Calu3 (cell line): ENCODE results near the gene OR4K2. TPM values are rescaled to one million over a fixed set of nuclear protein-coding genes. Genes with fewer than 3 reads are reported as not detected.
A peak's percentile ranks its signal among the peaks of the same experiment; 100 is the strongest.
"Not testable (repeated sequence)": the region's sequence is repeated elsewhere in the genome, so short reads cannot be mapped to it uniquely, and the experiment has no call there.

Experiments
- BruUV-seq: library from RNA; stranded (reverse); fragments of 400-500 nt; replicated peaks from 2 replicates; lab custom pipeline; 2021; lab: Mats Ljungman, UMichigan
- CTCF ChIA-PET: fragments of 300-600 bp; sonication (Branson Sonifier 250); formaldehyde crosslinking; loops from one replicate; lab custom pipeline; 2022; ENCODE audit warnings: antibody characterized with exemption; lab: Charles Lee
- DNase-seq: peaks from one replicate; pipeline ENCODE4 v3.0.0; 2022
- H3K27ac Mint-ChIP-seq: one replicate; pipeline ENCODE4 v1.8.0; 2022; ENCODE audit warnings: mixed read lengths; ENCODE audit not compliant: unreplicated experiment
- H3K27me3 Mint-ChIP-seq: one replicate; pipeline ENCODE4 v1.8.0; 2022; ENCODE audit warnings: mixed read lengths; ENCODE audit not compliant: unreplicated experiment
- H3K36me3 Mint-ChIP-seq: one replicate; pipeline ENCODE4 v1.8.0; 2022; ENCODE audit warnings: mild to moderate bottlenecking, moderate library complexity, mixed read lengths; ENCODE audit not compliant: insufficient read depth, unreplicated experiment
- H3K4me1 Mint-ChIP-seq: one replicate; pipeline ENCODE4 v1.8.0; 2022; ENCODE audit warnings: mild to moderate bottlenecking, low read depth, mixed read lengths; ENCODE audit not compliant: unreplicated experiment
- H3K4me3 Mint-ChIP-seq: one replicate; pipeline ENCODE4 v1.8.0; 2022; ENCODE audit warnings: mild to moderate bottlenecking, low read depth, moderate library complexity, mixed read lengths; ENCODE audit not compliant: unreplicated experiment
- H3K9me3 Mint-ChIP-seq: one replicate; pipeline ENCODE4 v1.8.0; 2022; ENCODE audit warnings: low read depth, mixed read lengths; ENCODE audit not compliant: unreplicated experiment
- intact Hi-C: fragments of 100-400 bp; cut with micrococcal nuclease; formaldehyde crosslinking; loops from one replicate; pipeline ENCODE4 v1.10.0; 2022; ENCODE audit not compliant: unreplicated experiment
- total RNA-seq: library from RNA; stranded (reverse); gene quantifications from 2 replicates; pipeline ENCODE4 v1.2.3, GENCODE V29; 2022
- TF ChIP-seq, protein P1 (sequence below): fragments of 200-600 bp; IDR thresholded peaks from one replicate; pipeline ENCODE4 v1.8.0; 2022; ENCODE audit warnings: antibody characterized with exemption; ENCODE audit not compliant: unreplicated experiment

OR4K2 gene
- total RNA-seq, 1 experiment from 2014 or later, result not detected

DNA sequence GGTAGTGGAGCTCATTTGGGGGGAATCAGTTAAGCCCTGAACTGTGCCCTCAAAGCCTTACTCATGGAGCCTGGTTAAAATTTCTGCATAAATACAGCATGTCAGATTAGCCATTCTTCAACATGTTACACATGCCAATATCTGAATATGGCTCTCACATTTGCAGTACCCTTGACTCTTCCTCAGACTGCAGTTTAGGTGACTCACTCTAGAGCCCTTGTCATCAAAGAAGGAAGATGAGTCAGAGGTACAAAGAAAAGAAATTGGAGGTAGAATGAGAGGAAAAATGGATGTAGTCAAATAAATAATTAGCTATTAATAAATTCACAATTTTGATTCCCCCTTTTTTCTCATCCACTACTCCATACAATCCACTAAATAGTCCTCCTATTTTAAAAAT, 23.6 kb upstream of the OR4K2 start:
- Mint-ChIP-seq H3K9me3 (peaks cover 9% of the 10 kb centered on the region), H3K4me1 (no peaks in the 10 kb centered on the region), H3K4me3 (no peak overlapping the region), H3K36me3 (no peaks in the 10 kb centered on the region), H3K27me3 (no peaks in the 10 kb centered on the region), H3K27ac (no peak overlapping the region)
- BruUV-seq, result no TSS peak
- intact Hi-C loops, result no loop called here
- TF ChIP-seq, protein P1, sequence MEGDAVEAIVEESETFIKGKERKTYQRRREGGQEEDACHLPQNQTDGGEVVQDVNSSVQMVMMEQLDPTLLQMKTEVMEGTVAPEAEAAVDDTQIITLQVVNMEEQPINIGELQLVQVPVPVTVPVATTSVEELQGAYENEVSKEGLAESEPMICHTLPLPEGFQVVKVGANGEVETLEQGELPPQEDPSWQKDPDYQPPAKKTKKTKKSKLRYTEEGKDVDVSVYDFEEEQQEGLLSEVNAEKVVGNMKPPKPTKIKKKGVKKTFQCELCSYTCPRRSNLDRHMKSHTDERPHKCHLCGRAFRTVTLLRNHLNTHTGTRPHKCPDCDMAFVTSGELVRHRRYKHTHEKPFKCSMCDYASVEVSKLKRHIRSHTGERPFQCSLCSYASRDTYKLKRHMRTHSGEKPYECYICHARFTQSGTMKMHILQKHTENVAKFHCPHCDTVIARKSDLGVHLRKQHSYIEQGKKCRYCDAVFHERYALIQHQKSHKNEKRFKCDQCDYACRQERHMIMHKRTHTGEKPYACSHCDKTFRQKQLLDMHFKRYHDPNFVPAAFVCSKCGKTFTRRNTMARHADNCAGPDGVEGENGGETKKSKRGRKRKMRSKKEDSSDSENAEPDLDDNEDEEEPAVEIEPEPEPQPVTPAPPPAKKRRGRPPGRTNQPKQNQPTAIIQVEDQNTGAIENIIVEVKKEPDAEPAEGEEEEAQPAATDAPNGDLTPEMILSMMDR, result no peak
- CTCF ChIA-PET, result no interaction called here
- DNase-seq, result no peak

DNA sequence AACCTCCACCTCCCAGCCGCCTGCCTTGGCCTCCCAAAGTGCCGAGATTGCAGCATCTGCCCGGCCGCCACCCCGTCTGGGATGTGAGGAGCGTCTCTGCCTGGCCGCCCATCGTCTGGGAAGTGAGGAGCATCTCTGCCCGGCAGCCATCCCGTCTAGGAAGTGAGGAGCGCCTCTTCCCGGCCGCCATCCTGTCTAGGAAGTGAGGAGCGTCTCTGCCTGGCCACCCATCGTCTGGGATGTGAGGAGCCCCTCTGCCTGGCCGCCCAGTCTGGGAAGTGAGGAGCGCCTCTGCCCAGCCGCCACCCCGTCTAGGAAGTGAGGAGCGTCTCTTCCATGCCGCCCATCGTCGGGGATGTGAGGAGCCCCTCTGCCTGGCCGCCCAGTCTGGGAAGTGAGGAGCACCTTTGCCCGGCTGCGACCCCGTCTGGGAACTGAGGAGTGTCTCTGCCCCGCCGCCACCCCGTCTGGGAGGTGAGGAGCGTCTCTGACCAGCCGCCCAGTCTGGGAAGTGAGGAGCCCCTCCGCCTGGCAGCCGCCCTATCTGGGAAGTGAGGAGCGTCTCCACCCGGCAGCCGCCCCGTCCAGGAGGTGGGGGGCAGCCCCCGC, 8.8 kb upstream of the OR4K2 start:
- not testable (repeated sequence) for H3K27ac Mint-ChIP-seq, H3K4me1 Mint-ChIP-seq

DNA sequence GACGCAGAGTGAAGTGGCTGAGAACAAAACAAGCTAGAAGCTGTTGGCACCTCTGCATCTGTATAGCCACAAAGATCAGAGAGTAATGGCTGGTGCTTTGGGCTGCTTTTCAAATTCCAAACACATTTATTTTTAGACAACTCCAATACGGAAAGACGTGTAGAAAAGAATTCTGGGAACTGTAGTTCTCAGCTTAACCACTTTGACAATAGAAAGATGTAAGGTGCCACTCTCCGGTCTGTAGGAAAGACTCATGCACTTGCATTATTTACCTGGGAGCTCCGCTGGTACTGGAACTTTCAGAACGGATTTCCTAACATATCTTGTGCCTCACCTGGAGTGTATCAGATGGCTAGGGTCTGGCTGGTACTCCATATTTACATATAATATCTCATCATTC, 1.8 kb upstream of the OR4K2 start:
- intact Hi-C loops, result no loop called here
- TF ChIP-seq, protein P1, result no peak
- H3K27ac Mint-ChIP-seq, result no peak overlapping the region
- no peak for DNase-seq
- H3K9me3 Mint-ChIP-seq, result no peaks in the 10 kb centered on the region
- H3K4me1 Mint-ChIP-seq, result no peaks in the 10 kb centered on the region
- CTCF ChIA-PET, result no interaction called here
- no TSS peak for BruUV-seq
- H3K36me3 Mint-ChIP-seq, result no peaks in the 10 kb centered on the region
- no peak overlapping the region for H3K4me3 Mint-ChIP-seq
- no peaks in the 10 kb centered on the region for H3K27me3 Mint-ChIP-seq

More for the DNA sequence above, 8.8 kb upstream of the OR4K2 start:
- H3K36me3 Mint-ChIP-seq, BruUV-seq, H3K9me3 Mint-ChIP-seq, CTCF ChIA-PET, intact Hi-C loops, H3K4me3 Mint-ChIP-seq, DNase-seq, H3K27me3 Mint-ChIP-seq: not testable (repeated sequence)

DNA sequence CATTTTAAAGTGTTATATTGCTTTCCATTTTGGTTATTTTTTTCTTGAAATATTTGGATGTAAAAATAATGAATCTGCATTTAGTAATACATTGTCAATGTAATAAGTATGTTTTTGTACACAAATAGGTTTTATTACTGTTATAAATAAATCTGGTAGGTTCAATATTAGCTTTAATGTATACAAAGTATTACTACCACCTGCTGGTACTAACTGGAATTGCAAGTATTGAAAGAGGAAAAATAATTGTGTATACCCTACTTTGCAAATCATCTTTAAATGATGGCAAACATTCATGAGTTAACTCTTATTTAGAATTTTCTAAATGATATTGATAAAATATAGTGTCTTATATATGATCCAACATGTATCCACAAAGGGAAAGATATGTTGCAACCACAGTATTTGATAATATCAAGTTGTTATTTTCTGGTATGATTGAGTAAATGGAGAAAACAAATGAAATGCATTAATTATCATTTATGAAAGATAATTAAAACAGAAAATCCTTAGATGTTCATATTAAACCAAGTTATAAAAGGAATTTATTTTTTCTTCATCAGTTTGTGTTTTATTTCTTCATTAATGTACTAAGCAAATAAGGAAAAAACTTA, 3.2 kb downstream of the OR4K2 start:
- Mint-ChIP-seq H3K4me1 (no peaks in the 10 kb centered on the region), H3K36me3 (no peaks in the 10 kb centered on the region), H3K27ac (no peak overlapping the region), H3K9me3 (peaks cover 2% of the 10 kb centered on the region), H3K4me3 (no peak overlapping the region), H3K27me3 (no peaks in the 10 kb centered on the region)
- TF ChIP-seq, protein P1, result peak; percentile 32
- intact Hi-C loops, result loop anchor here (5.0 kb wide), 1 partner anchor 369 kb away; no protein-coding TSS in a partner anchor
- CTCF ChIA-PET, result no interaction called here
- DNase-seq, result no peak
- no TSS peak for BruUV-seq

DNA sequence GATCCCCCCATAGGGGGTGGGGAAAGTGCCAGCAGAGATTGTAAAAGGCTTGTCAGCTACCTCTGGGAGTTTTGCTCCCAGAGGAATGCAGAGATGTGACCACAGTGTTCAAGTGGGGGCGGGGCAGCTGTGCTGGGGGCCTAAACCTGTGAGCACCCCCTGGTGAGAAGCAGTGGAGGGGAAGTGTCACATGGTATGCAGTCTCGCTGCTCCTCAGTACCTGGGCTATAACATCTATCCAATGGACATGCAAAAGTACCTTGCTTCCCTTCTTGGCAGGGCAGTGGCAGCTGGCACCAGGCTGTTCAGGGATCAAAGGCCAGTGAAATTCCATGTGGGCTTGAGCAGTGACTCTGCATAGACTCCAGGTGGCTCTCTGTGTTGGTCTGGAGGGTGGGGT, 20.3 kb downstream of the OR4K2 start:
- Mint-ChIP-seq H3K27me3 (no peaks in the 10 kb centered on the region), H3K4me3 (no peak overlapping the region), H3K27ac (no peak overlapping the region), H3K36me3 (no peaks in the 10 kb centered on the region), H3K4me1 (no peaks in the 10 kb centered on the region), H3K9me3 (peaks cover 4% of the 10 kb centered on the region)
- CTCF ChIA-PET, result no interaction called here
- intact Hi-C loops, result no loop called here
- TF ChIP-seq, protein P1, result no peak
- no peak for DNase-seq
- no TSS peak for BruUV-seq
